Measurements from ENCODE around the gene SYF2.
A peak's percentile ranks its signal among the peaks of the same experiment; 100 is the strongest.
"Not testable (repeated sequence)": the region's sequence is repeated elsewhere in the genome, so short reads cannot be mapped to it uniquely, and the experiment has no call there.

The SYF2 gene

GRCh38 chr1:25206201-25206600 is 26.1 kb downstream of the SYF2 start:
- DNase-seq (ENCODE audit: low read depth) = no peak

- DNase-seq (ENCODE audit: low read depth) = no peak
Measured at GRCh38 chr1:25205786-25206185, 26.5 kb downstream of the SYF2 start.

- peak; percentile 77 for DNase-seq (ENCODE audit: low read depth)
Measured at GRCh38 chr1:25204797-25205480, 27.4 kb downstream of the SYF2 start.

GRCh38 chr1:25201006-25201405 is 31.3 kb downstream of the SYF2 start:
- DNase-seq (ENCODE audit: low read depth) = no peak

- DNase-seq (ENCODE audit: low read depth) = no peak
Measured at GRCh38 chr1:25199819-25200620, 32.3 kb downstream of the SYF2 start.

GRCh38 chr1:25198663-25199252 is 33.5 kb downstream of the SYF2 start:
- peak; percentile 36 for DNase-seq (ENCODE audit: low read depth)

GRCh38 chr1:25197982-25198662 is 34.2 kb downstream of the SYF2 start:
- no peak for DNase-seq (ENCODE audit: low read depth)

- no peak for DNase-seq (ENCODE audit: low read depth)
Measured at GRCh38 chr1:25197235-25197975, 34.9 kb downstream of the SYF2 start.

- no peak for DNase-seq (ENCODE audit: low read depth)
Measured at GRCh38 chr1:25196830-25197229, 35.5 kb downstream of the SYF2 start.

- no peak for DNase-seq (ENCODE audit: low read depth)
Measured at GRCh38 chr1:25195835-25196234, 36.5 kb downstream of the SYF2 start.

GRCh38 chr1:25194572-25195020 is 37.7 kb downstream of the SYF2 start:
- no peak for DNase-seq (ENCODE audit: low read depth)

- no peak for DNase-seq (ENCODE audit: low read depth)
Measured at GRCh38 chr1:25194054-25194453, 38.2 kb downstream of the SYF2 start.

GRCh38 chr1:25193229-25193628 is 39.1 kb downstream of the SYF2 start:
- DNase-seq (ENCODE audit: low read depth) = no peak

- no peak for DNase-seq (ENCODE audit: low read depth)
Measured at GRCh38 chr1:25192154-25192553, 40.1 kb downstream of the SYF2 start.

GRCh38 chr1:25190260-25190659 is 42.0 kb downstream of the SYF2 start:
- no peak for DNase-seq (ENCODE audit: low read depth)

GRCh38 chr1:25187904-25188303 is 44.4 kb downstream of the SYF2 start:
- not testable (repeated sequence) for DNase-seq (ENCODE audit: low read depth)

- DNase-seq (ENCODE audit: low read depth) = no peak
Measured at GRCh38 chr1:25187077-25187476, 45.2 kb downstream of the SYF2 start.

GRCh38 chr1:25186161-25187007 is 45.9 kb downstream of the SYF2 start:
- DNase-seq (ENCODE audit: low read depth) = no peak

- no peak for DNase-seq (ENCODE audit: low read depth)
Measured at GRCh38 chr1:25185409-25186160, 46.7 kb downstream of the SYF2 start.
